ENCODE measurements around the gene C19orf25. TPM values are rescaled to one million over a fixed set of nuclear protein-coding genes. Genes with fewer than 3 reads are reported as not detected.

The C19orf25 gene
- total and polyA plus RNA-seq, 2 of the 13 experiments (the other 11 are each of a cell fraction or from before 2014, with no cell fraction given) = 14.2 to 32.4 TPM

DNA sequence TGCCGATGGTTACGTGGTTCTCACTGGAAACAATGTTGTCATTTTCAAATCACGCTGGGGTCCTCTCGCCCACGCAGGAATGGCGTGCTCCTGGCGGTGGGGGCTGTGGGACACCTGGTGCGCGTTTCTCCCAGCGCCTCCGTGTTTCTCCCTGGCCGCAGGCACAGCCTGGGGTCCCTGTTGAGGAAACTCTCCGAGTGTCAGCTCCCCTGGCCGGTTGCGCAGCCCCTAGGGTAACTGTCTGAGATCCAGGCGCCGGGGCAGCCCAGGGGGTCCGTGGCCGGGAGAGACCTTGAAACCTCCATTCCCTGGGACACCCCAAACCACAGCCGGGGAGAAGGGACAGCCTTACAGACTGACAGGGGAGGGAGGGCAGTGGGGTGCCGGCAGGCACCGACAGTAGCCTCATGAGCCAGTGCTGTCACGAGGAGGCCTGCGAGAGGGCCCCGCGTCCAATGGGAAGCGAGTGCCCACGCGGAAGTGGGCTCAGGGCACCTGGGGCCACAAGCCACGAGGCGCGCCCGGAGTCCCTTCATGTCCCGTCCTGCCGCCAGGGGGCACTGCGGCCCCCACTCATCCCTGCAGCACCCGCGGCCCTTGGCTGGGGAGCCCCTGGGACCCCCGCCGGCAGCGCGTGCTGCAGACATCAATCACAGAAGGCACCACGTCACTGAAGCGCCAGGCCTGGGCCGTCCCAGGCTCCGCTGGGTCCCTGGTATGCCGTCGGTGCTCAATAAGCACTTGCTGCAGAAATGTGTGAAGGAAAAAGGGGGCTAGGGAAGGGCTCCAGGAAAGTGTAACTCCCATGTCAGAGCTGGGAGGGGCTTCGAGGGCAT lies 24.3 kb upstream of the C19orf25 start (continued):
- TF ChIP-seq, protein P1, sequence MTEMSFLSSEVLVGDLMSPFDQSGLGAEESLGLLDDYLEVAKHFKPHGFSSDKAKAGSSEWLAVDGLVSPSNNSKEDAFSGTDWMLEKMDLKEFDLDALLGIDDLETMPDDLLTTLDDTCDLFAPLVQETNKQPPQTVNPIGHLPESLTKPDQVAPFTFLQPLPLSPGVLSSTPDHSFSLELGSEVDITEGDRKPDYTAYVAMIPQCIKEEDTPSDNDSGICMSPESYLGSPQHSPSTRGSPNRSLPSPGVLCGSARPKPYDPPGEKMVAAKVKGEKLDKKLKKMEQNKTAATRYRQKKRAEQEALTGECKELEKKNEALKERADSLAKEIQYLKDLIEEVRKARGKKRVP (CRISPR knock-in tag; IDR thresholded peaks at IDR 0.05) = no peak
- TF ChIP-seq SETDB1 (CRISPR knock-in tag; IDR thresholded peaks at IDR 0.05; ENCODE audit: borderline replicate concordance) (no peak), ZNF563 (CRISPR knock-in tag; IDR thresholded peaks at IDR 0.05) (peak; percentile 59; the same call in 1 of the 2 replicates), ZNF367 (CRISPR knock-in tag; IDR thresholded peaks at IDR 0.05; ENCODE audit: borderline replicate concordance) (no peak), KDM6A (CRISPR knock-in tag; IDR thresholded peaks at IDR 0.05; ENCODE audit: low read depth) (no peak), ZNF12 (CRISPR knock-in tag; IDR thresholded peaks at IDR 0.05) (no peak), ZNF777 (CRISPR knock-in tag; IDR thresholded peaks at IDR 0.05) (no peak), NR3C1 (CRISPR knock-in tag; IDR thresholded peaks at IDR 0.05) (no peak), ETV5 (CRISPR knock-in tag; IDR thresholded peaks at IDR 0.05; ENCODE audit: borderline replicate concordance) (0 out of 2 replicates have a peak, but pooled peaks have one; percentile 42), KDM3A (CRISPR knock-in tag; IDR thresholded peaks at IDR 0.05; ENCODE audit: low read depth) (peak; percentile 27; the same call in 1 of the 2 replicates), ZNF143 (CRISPR knock-in tag; IDR thresholded peaks at IDR 0.05) (peak; percentile 37; the same call in 1 of the 2 replicates), ZNF251 (CRISPR knock-in tag; IDR thresholded peaks at IDR 0.05) (no peak), ZNF709 (CRISPR knock-in tag; IDR thresholded peaks at IDR 0.05) (peak; percentile 57; the same call in 1 of the 2 replicates), ZNF296 (CRISPR knock-in tag; conservative IDR thresholded peaks at IDR 0.05) (no peak), TEAD2 (CRISPR knock-in tag; IDR thresholded peaks at IDR 0.05) (no peak), FOXO1 (CRISPR knock-in tag; IDR thresholded peaks at IDR 0.05) (0 out of 2 replicates have a peak, but pooled peaks have one; percentile 45)
- TF ChIP-seq, protein P2, sequence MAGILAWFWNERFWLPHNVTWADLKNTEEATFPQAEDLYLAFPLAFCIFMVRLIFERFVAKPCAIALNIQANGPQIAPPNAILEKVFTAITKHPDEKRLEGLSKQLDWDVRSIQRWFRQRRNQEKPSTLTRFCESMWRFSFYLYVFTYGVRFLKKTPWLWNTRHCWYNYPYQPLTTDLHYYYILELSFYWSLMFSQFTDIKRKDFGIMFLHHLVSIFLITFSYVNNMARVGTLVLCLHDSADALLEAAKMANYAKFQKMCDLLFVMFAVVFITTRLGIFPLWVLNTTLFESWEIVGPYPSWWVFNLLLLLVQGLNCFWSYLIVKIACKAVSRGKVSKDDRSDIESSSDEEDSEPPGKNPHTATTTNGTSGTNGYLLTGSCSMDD (CRISPR knock-in tag; IDR thresholded peaks at IDR 0.05) = 0 out of 2 replicates have a peak, but pooled peaks have one; percentile 17
- TF ChIP-seq, protein P3, sequence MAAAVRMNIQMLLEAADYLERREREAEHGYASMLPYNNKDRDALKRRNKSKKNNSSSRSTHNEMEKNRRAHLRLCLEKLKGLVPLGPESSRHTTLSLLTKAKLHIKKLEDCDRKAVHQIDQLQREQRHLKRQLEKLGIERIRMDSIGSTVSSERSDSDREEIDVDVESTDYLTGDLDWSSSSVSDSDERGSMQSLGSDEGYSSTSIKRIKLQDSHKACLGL (CRISPR knock-in tag; IDR thresholded peaks at IDR 0.05) = no peak
- TF ChIP-seq, protein P4, sequence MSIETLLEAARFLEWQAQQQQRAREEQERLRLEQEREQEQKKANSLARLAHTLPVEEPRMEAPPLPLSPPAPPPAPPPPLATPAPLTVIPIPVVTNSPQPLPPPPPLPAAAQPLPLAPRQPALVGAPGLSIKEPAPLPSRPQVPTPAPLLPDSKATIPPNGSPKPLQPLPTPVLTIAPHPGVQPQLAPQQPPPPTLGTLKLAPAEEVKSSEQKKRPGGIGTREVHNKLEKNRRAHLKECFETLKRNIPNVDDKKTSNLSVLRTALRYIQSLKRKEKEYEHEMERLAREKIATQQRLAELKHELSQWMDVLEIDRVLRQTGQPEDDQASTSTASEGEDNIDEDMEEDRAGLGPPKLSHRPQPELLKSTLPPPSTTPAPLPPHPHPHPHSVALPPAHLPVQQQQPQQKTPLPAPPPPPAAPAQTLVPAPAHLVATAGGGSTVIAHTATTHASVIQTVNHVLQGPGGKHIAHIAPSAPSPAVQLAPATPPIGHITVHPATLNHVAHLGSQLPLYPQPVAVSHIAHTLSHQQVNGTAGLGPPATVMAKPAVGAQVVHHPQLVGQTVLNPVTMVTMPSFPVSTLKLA (IDR thresholded peaks at IDR 0.05) = no peak
- TF ChIP-seq, protein P5, sequence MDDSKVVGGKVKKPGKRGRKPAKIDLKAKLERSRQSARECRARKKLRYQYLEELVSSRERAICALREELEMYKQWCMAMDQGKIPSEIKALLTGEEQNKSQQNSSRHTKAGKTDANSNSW (CRISPR knock-in tag; IDR thresholded peaks at IDR 0.05; ENCODE audit: borderline replicate concordance) = no peak
- TF ChIP-seq, protein P6, sequence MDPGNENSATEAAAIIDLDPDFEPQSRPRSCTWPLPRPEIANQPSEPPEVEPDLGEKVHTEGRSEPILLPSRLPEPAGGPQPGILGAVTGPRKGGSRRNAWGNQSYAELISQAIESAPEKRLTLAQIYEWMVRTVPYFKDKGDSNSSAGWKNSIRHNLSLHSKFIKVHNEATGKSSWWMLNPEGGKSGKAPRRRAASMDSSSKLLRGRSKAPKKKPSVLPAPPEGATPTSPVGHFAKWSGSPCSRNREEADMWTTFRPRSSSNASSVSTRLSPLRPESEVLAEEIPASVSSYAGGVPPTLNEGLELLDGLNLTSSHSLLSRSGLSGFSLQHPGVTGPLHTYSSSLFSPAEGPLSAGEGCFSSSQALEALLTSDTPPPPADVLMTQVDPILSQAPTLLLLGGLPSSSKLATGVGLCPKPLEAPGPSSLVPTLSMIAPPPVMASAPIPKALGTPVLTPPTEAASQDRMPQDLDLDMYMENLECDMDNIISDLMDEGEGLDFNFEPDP (CRISPR knock-in tag; conservative IDR thresholded peaks at IDR 0.05) = 0 out of 2 replicates have a peak, but pooled peaks have one; percentile 55
- TF ChIP-seq, protein P7, sequence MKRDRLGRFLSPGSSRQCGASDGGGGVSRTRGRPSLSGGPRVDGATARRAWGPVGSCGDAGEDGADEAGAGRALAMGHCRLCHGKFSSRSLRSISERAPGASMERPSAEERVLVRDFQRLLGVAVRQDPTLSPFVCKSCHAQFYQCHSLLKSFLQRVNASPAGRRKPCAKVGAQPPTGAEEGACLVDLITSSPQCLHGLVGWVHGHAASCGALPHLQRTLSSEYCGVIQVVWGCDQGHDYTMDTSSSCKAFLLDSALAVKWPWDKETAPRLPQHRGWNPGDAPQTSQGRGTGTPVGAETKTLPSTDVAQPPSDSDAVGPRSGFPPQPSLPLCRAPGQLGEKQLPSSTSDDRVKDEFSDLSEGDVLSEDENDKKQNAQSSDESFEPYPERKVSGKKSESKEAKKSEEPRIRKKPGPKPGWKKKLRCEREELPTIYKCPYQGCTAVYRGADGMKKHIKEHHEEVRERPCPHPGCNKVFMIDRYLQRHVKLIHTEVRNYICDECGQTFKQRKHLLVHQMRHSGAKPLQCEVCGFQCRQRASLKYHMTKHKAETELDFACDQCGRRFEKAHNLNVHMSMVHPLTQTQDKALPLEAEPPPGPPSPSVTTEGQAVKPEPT (CRISPR knock-in tag; IDR thresholded peaks at IDR 0.05; ENCODE audit: low read depth) = no peak
